WTC11 (cell line): ENCODE measurements around the gene LAMA1.

ENCODE experiments used
- ATF6 ChIP-seq: sonication (generic); formaldehyde crosslinking; IDR thresholded peaks from 2 replicates; pipeline ENCODE4 v1.8.1; 2023; ENCODE audit warnings: mild to moderate bottlenecking, missing genetic modification reagents
- CREM ChIP-seq: sonication (generic); formaldehyde crosslinking; IDR thresholded peaks from 2 replicates; pipeline ENCODE4 v1.8.1; 2022; ENCODE audit warnings: mild to moderate bottlenecking, missing genetic modification reagents, moderate library complexity
- E2F5 ChIP-seq: sonication (generic); formaldehyde crosslinking; IDR thresholded peaks from 2 replicates; pipeline ENCODE4 v1.8.1; 2022; ENCODE audit warnings: mild to moderate bottlenecking, moderate library complexity, missing genetic modification reagents
- JUN ChIP-seq: sonication (generic); formaldehyde crosslinking; IDR thresholded peaks from 2 replicates; pipeline ENCODE4 v1.8.0; 2023; ENCODE audit warnings: mild to moderate bottlenecking, missing genetic modification reagents
- KAT7 ChIP-seq: sonication (generic); formaldehyde crosslinking; IDR thresholded peaks from 2 replicates; pipeline ENCODE4 v1.8.1; 2023; ENCODE audit warnings: missing genetic modification reagents, mild to moderate bottlenecking, borderline replicate concordance
- MXD4 ChIP-seq: fragments of 250-450 bp; sonication (Bioruptor Pico); IDR thresholded peaks from 2 replicates; pipeline ENCODE4 v1.8.0; 2021; ENCODE audit warnings: mild to moderate bottlenecking, moderate library complexity, borderline replicate concordance
- MYBL2 ChIP-seq: sonication (generic); formaldehyde crosslinking; IDR thresholded peaks from 2 replicates; pipeline ENCODE4 v1.8.1; 2023; ENCODE audit warnings: mild to moderate bottlenecking, moderate library complexity, missing genetic modification reagents
- NR1H2 ChIP-seq: sonication (generic); formaldehyde crosslinking; IDR thresholded peaks from 2 replicates; pipeline ENCODE4 v1.9.0; 2021; ENCODE audit warnings: mild to moderate bottlenecking, moderate library complexity, missing genetic modification reagents
- SMAD4 ChIP-seq: sonication (generic); formaldehyde crosslinking; IDR thresholded peaks from 2 replicates; pipeline ENCODE4 v1.8.0; 2022; ENCODE audit warnings: mild to moderate bottlenecking, missing genetic modification reagents
- ZNF263 ChIP-seq: sonication (generic); formaldehyde crosslinking; IDR thresholded peaks from 2 replicates; pipeline ENCODE4 v1.8.1; 2022; ENCODE audit warnings: low read depth, mild to moderate bottlenecking, moderate library complexity, missing genetic modification reagents
- TF ChIP-seq, protein P1 (sequence below): fragments of 200-600 bp; IDR thresholded peaks from 2 replicates; pipeline ENCODE4 v1.8.0; 2022; ENCODE audit warnings: antibody characterized with exemption
- TF ChIP-seq, protein P2 (sequence below): sonication (generic); formaldehyde crosslinking; IDR thresholded peaks from 2 replicates; pipeline ENCODE4 v1.8.0; 2022; ENCODE audit warnings: mild to moderate bottlenecking, missing genetic modification reagents
- TF ChIP-seq, protein P3 (sequence below): sonication (generic); formaldehyde crosslinking; IDR thresholded peaks from 2 replicates; pipeline ENCODE4 v1.8.0; 2022; ENCODE audit warnings: missing genetic modification reagents
- TF ChIP-seq, protein P4 (sequence below): sonication (generic); formaldehyde crosslinking; IDR thresholded peaks from 2 replicates; pipeline ENCODE4 v1.8.1; 2023; ENCODE audit warnings: mild to moderate bottlenecking, missing genetic modification reagents, moderate library complexity

- TF ChIP-seq, protein P1, sequence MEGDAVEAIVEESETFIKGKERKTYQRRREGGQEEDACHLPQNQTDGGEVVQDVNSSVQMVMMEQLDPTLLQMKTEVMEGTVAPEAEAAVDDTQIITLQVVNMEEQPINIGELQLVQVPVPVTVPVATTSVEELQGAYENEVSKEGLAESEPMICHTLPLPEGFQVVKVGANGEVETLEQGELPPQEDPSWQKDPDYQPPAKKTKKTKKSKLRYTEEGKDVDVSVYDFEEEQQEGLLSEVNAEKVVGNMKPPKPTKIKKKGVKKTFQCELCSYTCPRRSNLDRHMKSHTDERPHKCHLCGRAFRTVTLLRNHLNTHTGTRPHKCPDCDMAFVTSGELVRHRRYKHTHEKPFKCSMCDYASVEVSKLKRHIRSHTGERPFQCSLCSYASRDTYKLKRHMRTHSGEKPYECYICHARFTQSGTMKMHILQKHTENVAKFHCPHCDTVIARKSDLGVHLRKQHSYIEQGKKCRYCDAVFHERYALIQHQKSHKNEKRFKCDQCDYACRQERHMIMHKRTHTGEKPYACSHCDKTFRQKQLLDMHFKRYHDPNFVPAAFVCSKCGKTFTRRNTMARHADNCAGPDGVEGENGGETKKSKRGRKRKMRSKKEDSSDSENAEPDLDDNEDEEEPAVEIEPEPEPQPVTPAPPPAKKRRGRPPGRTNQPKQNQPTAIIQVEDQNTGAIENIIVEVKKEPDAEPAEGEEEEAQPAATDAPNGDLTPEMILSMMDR, result no peak
- TF ChIP-seq ZNF263 (CRISPR knock-in tag) (no peak), MYBL2 (no peak), E2F5 (CRISPR knock-in tag) (no peak), CREM (CRISPR knock-in tag) (no peak), KAT7 (CRISPR knock-in tag) (no peak), JUN (CRISPR knock-in tag) (no peak), NR1H2 (no peak), MXD4 (no peak), ATF6 (no peak), SMAD4 (no peak)
- TF ChIP-seq, protein P2, sequence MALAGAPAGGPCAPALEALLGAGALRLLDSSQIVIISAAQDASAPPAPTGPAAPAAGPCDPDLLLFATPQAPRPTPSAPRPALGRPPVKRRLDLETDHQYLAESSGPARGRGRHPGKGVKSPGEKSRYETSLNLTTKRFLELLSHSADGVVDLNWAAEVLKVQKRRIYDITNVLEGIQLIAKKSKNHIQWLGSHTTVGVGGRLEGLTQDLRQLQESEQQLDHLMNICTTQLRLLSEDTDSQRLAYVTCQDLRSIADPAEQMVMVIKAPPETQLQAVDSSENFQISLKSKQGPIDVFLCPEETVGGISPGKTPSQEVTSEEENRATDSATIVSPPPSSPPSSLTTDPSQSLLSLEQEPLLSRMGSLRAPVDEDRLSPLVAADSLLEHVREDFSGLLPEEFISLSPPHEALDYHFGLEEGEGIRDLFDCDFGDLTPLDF (CRISPR knock-in tag), result no peak
- TF ChIP-seq, protein P3, sequence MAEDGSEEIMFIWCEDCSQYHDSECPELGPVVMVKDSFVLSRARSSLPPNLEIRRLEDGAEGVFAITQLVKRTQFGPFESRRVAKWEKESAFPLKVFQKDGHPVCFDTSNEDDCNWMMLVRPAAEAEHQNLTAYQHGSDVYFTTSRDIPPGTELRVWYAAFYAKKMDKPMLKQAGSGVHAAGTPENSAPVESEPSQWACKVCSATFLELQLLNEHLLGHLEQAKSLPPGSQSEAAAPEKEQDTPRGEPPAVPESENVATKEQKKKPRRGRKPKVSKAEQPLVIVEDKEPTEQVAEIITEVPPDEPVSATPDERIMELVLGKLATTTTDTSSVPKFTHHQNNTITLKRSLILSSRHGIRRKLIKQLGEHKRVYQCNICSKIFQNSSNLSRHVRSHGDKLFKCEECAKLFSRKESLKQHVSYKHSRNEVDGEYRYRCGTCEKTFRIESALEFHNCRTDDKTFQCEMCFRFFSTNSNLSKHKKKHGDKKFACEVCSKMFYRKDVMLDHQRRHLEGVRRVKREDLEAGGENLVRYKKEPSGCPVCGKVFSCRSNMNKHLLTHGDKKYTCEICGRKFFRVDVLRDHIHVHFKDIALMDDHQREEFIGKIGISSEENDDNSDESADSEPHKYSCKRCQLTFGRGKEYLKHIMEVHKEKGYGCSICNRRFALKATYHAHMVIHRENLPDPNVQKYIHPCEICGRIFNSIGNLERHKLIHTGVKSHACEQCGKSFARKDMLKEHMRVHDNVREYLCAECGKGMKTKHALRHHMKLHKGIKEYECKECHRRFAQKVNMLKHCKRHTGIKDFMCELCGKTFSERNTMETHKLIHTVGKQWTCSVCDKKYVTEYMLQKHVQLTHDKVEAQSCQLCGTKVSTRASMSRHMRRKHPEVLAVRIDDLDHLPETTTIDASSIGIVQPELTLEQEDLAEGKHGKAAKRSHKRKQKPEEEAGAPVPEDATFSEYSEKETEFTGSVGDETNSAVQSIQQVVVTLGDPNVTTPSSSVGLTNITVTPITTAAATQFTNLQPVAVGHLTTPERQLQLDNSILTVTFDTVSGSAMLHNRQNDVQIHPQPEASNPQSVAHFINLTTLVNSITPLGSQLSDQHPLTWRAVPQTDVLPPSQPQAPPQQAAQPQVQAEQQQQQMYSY, result no peak
- TF ChIP-seq, protein P4, sequence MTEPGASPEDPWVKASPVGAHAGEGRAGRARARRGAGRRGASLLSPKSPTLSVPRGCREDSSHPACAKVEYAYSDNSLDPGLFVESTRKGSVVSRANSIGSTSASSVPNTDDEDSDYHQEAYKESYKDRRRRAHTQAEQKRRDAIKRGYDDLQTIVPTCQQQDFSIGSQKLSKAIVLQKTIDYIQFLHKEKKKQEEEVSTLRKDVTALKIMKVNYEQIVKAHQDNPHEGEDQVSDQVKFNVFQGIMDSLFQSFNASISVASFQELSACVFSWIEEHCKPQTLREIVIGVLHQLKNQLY (CRISPR knock-in tag), result no peak
These were observed 157.5 kb downstream of the LAMA1 start for GRCh38 chr18:6960124-6960523.
